Measurements from ENCODE around the gene TLCD4.

GRCh38 chr1:95098196-95098595 is 19.0 kb upstream of the TLCD4 start:
- no peak for TF ChIP-seq NR3C1 (CRISPR knock-in tag; conservative IDR thresholded peaks at IDR 0.05; ENCODE audit: low read depth)
- no peak for TF ChIP-seq CTCF (IDR thresholded peaks at IDR 0.05)
- no peak for TF ChIP-seq ELF4 (CRISPR knock-in tag; IDR thresholded peaks at IDR 0.05; ENCODE audit: low read depth)
- no peak for TF ChIP-seq KAT7 (CRISPR knock-in tag; IDR thresholded peaks at IDR 0.05; ENCODE audit: borderline replicate concordance)
- TF ChIP-seq ERG (CRISPR knock-in tag; IDR thresholded peaks at IDR 0.05), result no peak
- TF ChIP-seq HMGXB4 (CRISPR knock-in tag; IDR thresholded peaks at IDR 0.05), result no peak
- no peak for TF ChIP-seq ATF3 (CRISPR knock-in tag; conservative IDR thresholded peaks at IDR 0.05)
- no peak for TF ChIP-seq SP1 (CRISPR knock-in tag; conservative IDR thresholded peaks at IDR 0.05)
- no peak for TF ChIP-seq ZBTB21 (CRISPR knock-in tag; IDR thresholded peaks at IDR 0.05; ENCODE audit: borderline replicate concordance)
